Esophagus muscularis mucosa (tissue), 4 donors: ENCODE data around the gene LYPLAL1. TPM values are rescaled to one million over a fixed set of nuclear protein-coding genes. Genes with fewer than 3 reads are reported as not detected.

Experiments used
- DNase-seq: peaks from one replicate; pipeline ENCODE4 v3.0.0-alpha.2; 2017; ENCODE audit errors: extremely low spot score
- H3K27ac ChIP-seq, 4 donors: fragments of 200-600 bp; sonication (generic); replicated peaks in 1 of 4; 1 replicate in 3 of 4; 2 replicates in 1 of 4; pipeline ENCODE4 v1.5.1; 2016 to 2019; ENCODE audit warnings: mild to moderate bottlenecking in 1 of 4
- H3K27me3 ChIP-seq, 4 donors: fragments of 200-600 bp; sonication (generic); one replicate each; pipeline versions ENCODE4 v1.5.1 to v1.6.0; 2016 to 2019
- H3K36me3 ChIP-seq, 4 donors: fragments of 200-600 bp; sonication (generic); one replicate each; pipeline ENCODE4 v1.5.1; 2016 to 2019
- H3K4me1 ChIP-seq, 4 donors: fragments of 200-600 bp; sonication (generic); one replicate each; pipeline ENCODE4 v1.5.1; 2016 to 2019
- H3K4me3 ChIP-seq, 4 donors: fragments of 200-600 bp; sonication (generic); 1 replicate in 2 of 4; 2 replicates in 2 of 4; pipeline ENCODE4 v1.5.1; 2016 to 2019; ENCODE audit warnings: mild to moderate bottlenecking in 4 of 4, moderate library complexity in 1 of 4
- H3K9me3 ChIP-seq, 4 donors: fragments of 200-600 bp; sonication (generic); 1 replicate in 3 of 4; 2 replicates in 1 of 4; pipeline ENCODE4 v1.5.1; 2016 to 2019
- CTCF ChIP-seq, 3 experiments: fragments of 200-600 bp in 2 of 3; fragments of 450-650 bp in 1 of 3; sonication (generic) in 2 of 3; IDR thresholded peaks; one replicate each; pipeline ENCODE4 v1.5.1; 2017 to 2019; ENCODE audit warnings: antibody characterized with exemption in 3 of 3, mild to moderate bottlenecking in 2 of 3, moderate library complexity in 1 of 3
- EP300 ChIP-seq: sonication (generic); formaldehyde crosslinking; IDR thresholded peaks from one replicate; pipeline ENCODE4 v1.6.1; 2017; ENCODE audit warnings: antibody characterized with exemption
- POLR2A ChIP-seq: fragments of 450-650 bp; IDR thresholded peaks from one replicate; pipeline ENCODE4 v1.6.1; 2017; ENCODE audit warnings: antibody characterized with exemption, moderate library complexity, mild to moderate bottlenecking, low read depth
- POLR2AphosphoS5 ChIP-seq, 2 donors: sonication (generic); formaldehyde crosslinking; IDR thresholded peaks; one replicate each; pipeline ENCODE4 v1.6.1; 2017; ENCODE audit warnings: antibody characterized with exemption in 2 of 2
- WGBS: methylation state at CpG from one replicate; pipeline ENCODE4 v1.1.5; 2018; 5-methylcytosine and 5-hydroxymethylcytosine counted together
- intact Hi-C: fragments of 100-400 bp; cut with DNase I; formaldehyde crosslinking; loops from one replicate; pipeline ENCODE4 v1.15.1; 2023
- total RNA-seq, 4 donors: library from RNA; depleted of rRNA; stranded (reverse); fragments of >200 nt; gene quantifications; one replicate each; pipeline versions ENCODE4 v1.1.0 to v1.2.1, GENCODE V29; 2016

The LYPLAL1 gene
- total RNA-seq, 4 donors from 2014 or later: 13.8 to 21.6 (median 16.9) TPM

- no peaks in the 10 kb centered on the region for H3K36me3 ChIP-seq
- DNase-seq: no peak
- no peak overlapping the region for H3K4me3 ChIP-seq
- no peak overlapping the region for H3K27ac ChIP-seq
- TF ChIP-seq POLR2A (no peak), EP300 (no peak), POLR2AphosphoS5 (IDR thresholded peaks at IDR 0.05) (no peak), CTCF (IDR thresholded peaks at IDR 0.05) (no peak)
- H3K27me3 ChIP-seq: no peaks in the 10 kb centered on the region
- H3K4me1 ChIP-seq: no peaks in the 10 kb centered on the region
- H3K9me3 ChIP-seq: no peaks in the 10 kb centered on the region
- 94% methylated on average over 1 of the region's 1 CpG for WGBS
- intact Hi-C loops: no loop called here
These were observed 29.9 kb upstream of the LYPLAL1 start for GRCh38 chr1:219143735-219144134.

GRCh38 chr1:219144658-219145315, 28.9 kb upstream of the LYPLAL1 start:
- no peak overlapping the region for H3K27ac ChIP-seq
- TF ChIP-seq EP300: no peak
- TF ChIP-seq POLR2AphosphoS5 (IDR thresholded peaks at IDR 0.05): no peak
- no peak for TF ChIP-seq CTCF (IDR thresholded peaks at IDR 0.05)
- TF ChIP-seq POLR2A: no peak
- WGBS: 62% methylated on average over 2 of the region's 2 CpGs
- H3K4me1 ChIP-seq: no peaks in the 10 kb centered on the region
- no peaks in the 10 kb centered on the region for H3K27me3 ChIP-seq
- intact Hi-C loops: no loop called here
- H3K9me3 ChIP-seq: no peaks in the 10 kb centered on the region
- DNase-seq: no peak
- H3K36me3 ChIP-seq: no peaks in the 10 kb centered on the region
- H3K4me3 ChIP-seq: no peak overlapping the region

GRCh38 chr1:219147571-219148019, 26.1 kb upstream of the LYPLAL1 start:
- Histone ChIP-seq H3K4me3 (no peak overlapping the region), H3K36me3 (no peaks in the 10 kb centered on the region), H3K27ac (no peak overlapping the region), H3K27me3 (no peaks in the 10 kb centered on the region), H3K9me3 (no peaks in the 10 kb centered on the region), H3K4me1 (no peaks in the 10 kb centered on the region)
- 100% methylated on average over 1 of the region's 1 CpG for WGBS
- TF ChIP-seq POLR2AphosphoS5 (IDR thresholded peaks at IDR 0.05): no peak
- no peak for TF ChIP-seq POLR2A
- TF ChIP-seq CTCF (IDR thresholded peaks at IDR 0.05): no peak
- no peak for TF ChIP-seq EP300
- intact Hi-C loops: no loop called here
- no peak for DNase-seq

GRCh38 chr1:219149009-219149577, 24.6 kb upstream of the LYPLAL1 start:
- H3K4me1 ChIP-seq: no peaks in the 10 kb centered on the region
- no peak overlapping the region for H3K27ac ChIP-seq
- H3K27me3 ChIP-seq: no peaks in the 10 kb centered on the region
- H3K9me3 ChIP-seq: no peaks in the 10 kb centered on the region
- no peak for TF ChIP-seq EP300
- no peak for TF ChIP-seq POLR2AphosphoS5 (IDR thresholded peaks at IDR 0.05)
- TF ChIP-seq POLR2A: no peak
- no peak for TF ChIP-seq CTCF (IDR thresholded peaks at IDR 0.05)
- intact Hi-C loops: no loop called here
- DNase-seq: no peak
- H3K4me3 ChIP-seq: no peak overlapping the region
- no peaks in the 10 kb centered on the region for H3K36me3 ChIP-seq

GRCh38 chr1:219149953-219150352, 23.7 kb upstream of the LYPLAL1 start:
- H3K9me3 ChIP-seq: no peaks in the 10 kb centered on the region
- no peaks in the 10 kb centered on the region for H3K4me1 ChIP-seq
- intact Hi-C loops: no loop called here
- no peak for DNase-seq
- H3K27me3 ChIP-seq: no peaks in the 10 kb centered on the region
- H3K4me3 ChIP-seq: no peak overlapping the region
- H3K27ac ChIP-seq: no peak overlapping the region
- no peaks in the 10 kb centered on the region for H3K36me3 ChIP-seq
- WGBS: 58% methylated on average over 3 of the region's 3 CpGs
- TF ChIP-seq POLR2A (no peak), POLR2AphosphoS5 (IDR thresholded peaks at IDR 0.05) (no peak), CTCF (IDR thresholded peaks at IDR 0.05) (no peak), EP300 (no peak)
